HG03565 (cell line): ENCODE results near the gene BCDIN3D.

ENCODE experiments used
- ATAC-seq: cut with Tn5 transposase; IDR thresholded peaks from one replicate; pipeline ENCODE4 v1.9.1; 2021; ENCODE audit warnings: mild to moderate bottlenecking, moderate library complexity; ENCODE audit not compliant: unreplicated experiment

BCDIN3D gene

DNA sequence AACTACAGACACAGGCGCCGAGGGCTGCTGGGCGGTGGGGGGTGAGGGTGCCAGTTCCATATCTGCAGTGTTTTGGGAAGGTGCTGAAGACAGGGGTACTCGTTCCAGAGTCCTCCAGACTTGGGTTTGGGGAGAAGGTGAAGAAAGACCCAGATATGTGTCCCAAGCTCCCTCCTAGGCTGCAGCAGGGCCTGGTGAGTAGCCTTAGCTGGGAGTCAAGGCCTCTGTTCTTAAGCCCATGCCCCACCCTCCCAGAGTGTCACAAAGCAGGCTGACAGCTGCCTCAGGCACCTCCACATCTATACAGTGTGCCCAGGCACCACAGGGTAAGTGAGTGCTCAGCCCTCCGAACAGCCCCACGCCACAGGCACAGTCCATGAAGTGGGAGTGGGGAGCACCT, 19.0 kb downstream of the BCDIN3D start:
- no peak for ATAC-seq

DNA sequence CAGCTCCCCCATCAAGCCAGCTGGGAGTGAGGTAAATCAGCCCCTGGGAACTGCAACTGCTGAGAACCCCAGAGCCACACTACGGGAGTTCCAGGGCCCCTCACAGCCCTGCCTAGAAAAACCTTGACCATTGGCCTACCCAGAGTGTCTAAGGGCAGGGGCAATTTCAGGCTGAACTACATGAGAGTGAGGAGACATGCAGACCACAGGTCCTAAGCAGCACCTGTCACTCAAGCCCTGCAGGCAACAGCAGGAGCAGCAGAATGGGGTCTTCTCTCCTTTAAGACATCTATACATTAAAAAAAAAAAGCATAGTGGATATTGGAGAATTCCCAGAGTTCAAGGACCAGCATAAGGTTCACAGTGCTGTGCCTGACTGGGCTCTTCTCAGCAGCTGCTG, 19.6 kb downstream of the BCDIN3D start:
- ATAC-seq = no peak

DNA sequence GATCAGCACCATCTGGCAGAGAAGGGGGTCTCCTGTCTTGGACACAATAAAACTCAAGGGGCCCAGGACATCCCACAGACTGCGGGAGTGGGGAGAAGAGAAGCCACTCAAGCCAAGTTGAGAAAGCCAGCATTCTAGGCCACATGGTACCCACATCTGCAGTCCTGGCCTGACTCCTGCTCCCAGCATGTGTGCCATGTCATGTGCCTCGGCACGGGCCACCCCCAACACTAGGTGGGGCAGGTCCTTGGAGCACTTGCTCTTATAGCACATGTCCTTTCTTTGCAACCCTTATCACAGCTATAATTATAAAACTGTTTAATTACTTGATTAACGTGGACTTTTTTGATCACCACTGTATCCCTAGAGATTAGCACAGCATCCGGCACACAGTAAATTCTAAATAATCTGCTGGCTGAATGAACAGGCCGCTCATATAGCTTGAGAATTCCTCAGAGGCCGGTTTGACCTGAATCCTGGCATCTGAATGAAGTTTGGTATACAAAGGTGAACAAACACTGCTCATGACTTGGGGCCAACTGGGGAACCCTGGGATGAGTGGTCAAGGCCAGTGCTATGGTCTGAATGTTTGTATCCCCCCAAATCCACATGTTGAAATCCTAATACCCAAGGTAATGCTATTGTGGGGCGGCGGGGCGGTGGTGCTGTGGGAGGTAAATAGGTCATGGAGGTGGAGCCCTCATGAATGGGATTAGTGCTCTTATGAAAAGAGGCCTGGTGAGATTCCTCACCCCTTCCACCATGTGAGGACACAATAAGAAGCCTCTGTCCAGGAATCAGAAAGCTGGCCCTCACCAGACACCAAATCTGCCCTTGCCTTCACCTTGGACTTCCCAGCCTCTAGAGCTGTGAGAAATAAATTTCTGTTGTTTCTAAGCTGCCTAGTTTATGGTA, 21.3 kb downstream of the BCDIN3D start:
- ATAC-seq = no peak

DNA sequence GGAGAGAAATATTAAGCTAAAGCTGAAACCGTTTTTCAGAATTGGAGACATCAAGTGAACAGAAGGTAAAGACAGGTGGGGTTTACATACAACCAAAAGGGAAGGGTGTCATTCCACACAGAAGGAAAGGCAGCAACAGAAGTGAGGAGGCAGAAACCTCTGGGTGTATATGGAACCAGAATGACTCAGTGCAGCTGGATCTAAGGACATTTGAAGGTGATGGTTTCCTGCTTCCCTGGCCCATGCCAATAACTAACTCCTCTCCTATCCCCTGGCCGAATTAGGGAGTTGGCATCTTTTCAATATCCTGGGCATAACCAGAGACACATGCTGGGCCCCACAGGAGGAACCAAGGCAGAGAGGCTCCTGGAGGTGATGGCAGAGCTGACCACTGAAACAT, 23.1 kb downstream of the BCDIN3D start:
- no peak for ATAC-seq

DNA sequence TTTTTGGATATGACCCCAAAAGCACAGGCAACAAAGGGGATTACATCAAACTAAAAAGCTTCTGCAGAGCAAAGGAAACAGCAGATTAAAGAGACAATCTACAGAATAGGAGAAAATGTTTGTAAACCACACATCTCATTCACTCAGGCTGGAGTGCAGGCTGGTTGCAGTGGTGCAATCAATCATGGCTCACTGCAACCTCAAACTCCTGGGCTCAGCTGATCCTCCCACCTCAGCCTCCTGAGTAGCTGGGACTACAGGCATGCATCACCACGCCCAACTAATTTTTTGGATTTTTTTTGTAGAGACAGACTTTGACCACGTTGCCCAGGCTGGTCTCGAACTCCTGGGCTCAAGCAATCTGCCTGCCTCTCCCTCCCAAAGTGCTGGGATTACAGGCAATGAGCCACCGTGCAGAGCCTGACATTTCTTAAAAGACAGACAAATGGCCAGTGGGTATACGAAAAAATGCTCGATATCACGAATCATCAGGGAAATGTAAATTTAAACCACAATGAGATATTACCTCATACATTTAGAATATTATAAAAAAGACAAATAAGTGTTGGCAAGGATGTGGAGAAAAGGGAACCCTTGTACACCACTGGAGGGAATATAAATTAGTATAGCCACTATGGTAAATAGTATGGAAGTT, 24.5 kb downstream of the BCDIN3D start:
- no peak for ATAC-seq

DNA sequence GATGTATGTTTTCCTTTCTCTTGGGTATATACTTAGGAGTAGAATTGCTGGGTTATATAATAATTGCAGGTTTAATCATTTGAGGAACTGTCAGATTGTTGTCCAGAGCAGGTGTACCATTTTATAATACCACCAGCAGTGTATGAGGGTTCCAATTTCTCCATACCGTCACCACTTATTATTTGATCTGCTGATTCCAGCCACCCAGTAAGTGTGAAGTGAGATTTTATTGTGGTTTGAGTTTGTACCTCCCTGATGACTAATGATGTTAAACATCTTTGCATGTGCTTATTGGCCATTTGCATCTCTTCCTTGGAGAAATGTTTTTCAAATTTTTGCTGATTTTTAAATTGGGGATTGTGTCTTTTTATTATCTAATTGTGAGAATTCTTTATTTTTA, 29.8 kb downstream of the BCDIN3D start:
- ATAC-seq = no peak

DNA sequence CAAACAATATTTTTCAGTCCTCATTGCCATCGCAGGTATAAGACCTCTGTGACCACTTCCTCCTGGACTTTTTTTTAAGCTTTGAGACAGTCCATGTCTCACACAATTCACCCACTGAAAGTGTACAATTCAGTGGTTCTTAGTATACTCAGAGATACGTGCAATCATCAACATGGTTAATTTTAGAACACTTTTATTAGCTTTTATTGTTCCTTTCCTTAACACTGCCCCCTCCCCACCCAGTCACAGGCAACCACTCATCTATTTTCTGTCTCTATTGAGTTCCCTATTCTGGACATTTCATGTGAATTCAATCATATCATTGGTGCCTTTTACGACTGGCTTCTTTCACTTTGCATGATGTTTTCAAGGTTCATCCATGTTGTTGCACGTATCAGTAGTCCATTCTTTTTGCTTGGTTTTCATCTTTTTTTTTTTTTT, 30.9 kb downstream of the BCDIN3D start:
- ATAC-seq = no peak

DNA sequence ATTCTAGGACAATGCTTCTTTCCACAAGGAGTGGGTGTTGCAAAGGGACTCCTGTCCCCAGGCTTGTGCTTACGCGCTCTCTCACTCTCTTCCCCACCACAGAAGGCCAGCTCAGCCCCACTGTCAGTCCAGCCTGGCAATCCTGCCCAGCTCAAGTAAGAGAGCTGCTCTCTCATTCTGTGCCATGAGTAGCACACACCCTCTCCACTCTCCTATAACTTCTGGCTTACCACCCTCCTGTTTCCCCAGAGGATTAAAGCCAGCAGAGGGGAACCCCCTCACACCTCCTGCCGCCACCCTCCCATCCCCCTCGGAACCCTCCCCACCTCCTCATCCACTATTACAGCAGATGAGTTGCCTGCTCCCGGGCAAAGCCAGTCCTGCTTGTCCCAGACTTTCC, 31.8 kb downstream of the BCDIN3D start:
- ATAC-seq = no peak

DNA sequence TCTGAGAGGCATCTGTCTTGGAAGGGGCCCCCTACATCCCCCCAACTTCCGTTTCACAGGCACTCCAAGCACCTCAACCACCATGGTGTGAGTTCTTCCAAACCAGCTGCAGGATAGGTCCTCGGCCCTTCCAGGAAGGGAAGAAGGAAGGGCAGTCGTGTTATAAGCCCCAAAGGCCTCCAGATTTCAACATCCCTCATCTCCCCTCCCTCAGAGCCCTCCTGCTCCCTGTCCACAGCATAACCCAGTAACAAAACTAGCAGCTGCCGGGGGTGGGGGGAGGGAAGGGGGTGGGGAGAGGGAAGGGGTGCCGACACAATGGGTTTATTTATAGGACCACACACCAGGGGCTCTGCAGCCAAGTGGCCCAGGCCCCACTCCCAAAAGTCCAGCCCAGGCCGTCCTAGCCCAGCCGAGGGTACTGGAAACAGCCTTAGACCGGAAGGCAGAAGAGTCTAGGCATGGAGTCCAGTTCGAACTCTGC, 33.0 kb downstream of the BCDIN3D start:
- ATAC-seq = no peak

DNA sequence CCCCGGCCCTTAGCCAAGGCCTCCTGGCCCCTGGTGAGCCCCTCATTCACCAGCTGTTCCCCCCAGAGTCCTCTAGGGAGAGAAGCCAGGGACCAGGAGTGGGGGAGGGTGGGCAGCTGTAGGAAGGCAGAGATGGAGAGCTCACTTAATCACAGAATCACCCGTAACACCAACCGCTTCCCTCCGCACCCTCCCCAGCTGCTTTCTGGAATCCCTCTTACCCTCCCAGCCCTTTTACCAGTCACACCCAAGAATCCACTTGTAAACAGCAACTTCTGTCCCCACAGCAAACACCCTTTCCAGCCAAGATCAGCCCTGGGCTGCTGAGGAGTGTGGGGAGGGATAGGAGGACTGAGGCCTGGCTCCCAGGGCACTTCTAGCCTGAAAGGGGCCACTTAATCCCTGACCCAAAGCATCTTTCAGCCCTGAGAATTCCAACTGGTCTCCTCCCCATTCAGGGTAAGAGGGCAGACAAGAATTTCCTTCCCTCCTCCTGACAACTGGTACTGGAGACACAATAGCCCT, 33.5 kb downstream of the BCDIN3D start:
- ATAC-seq = no peak

DNA sequence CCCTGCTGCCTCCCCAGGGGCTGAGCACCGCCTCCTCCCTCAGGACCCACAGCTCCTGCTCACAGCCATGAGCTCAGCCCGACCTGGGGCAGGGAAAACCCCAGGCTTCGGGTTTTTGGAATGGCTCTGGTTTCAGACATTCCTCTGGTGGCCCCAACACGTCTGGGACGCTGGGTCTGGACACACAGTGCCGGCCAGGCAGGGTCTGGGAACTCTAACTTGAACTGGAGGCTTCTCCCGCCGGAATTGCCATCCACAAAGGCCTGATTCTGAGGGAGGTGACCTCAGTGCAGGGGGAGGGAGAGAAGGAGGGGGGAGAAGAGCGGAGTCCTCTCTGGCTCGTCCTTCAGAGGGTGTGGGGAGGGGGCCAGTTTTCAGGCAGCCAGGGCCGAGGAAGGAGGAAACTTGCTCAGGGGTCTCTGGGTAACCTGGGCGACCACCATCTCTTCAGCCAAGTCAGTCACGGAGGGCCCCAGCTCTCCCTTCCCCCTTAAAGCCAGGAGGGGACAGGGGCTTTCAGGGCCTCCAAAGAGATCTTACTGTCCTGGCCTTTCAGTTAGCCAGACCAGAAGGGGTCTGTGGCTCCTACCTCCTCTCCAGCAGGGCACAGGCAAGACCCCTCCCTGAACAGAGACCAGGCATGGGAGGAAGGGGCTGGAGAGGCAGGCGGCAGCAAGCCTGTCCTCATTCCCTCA, 34.1 kb downstream of the BCDIN3D start:
- ATAC-seq = no peak

DNA sequence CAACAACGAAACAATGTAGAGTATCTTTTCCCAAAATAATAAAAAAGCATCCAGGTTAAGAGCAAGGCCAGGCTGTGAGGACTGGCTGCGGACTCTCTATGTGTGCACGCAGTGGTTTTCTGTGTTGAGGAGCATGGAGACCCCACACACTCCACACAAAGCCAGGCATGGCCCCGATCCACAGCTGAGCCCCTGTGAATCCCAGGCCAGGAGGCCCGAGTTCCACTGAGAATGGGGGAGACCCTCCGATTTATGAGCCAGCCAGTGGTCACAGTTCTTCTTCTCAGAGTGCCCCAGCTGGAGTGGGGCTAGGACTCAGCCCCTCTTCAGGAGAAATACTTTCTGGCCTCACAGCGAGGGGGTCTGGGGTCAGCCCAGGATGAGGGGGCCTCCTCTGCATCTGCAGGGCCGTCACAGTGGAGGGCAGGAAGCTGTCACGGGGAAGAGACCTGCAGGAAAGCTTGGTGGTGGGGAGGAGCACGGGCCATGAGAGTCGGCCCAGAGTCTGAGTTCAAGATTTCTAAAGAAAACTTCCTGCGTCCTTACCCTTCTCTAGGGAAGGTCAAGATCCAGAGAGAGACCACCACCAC, 34.8 kb downstream of the BCDIN3D start:
- ATAC-seq = no peak

DNA sequence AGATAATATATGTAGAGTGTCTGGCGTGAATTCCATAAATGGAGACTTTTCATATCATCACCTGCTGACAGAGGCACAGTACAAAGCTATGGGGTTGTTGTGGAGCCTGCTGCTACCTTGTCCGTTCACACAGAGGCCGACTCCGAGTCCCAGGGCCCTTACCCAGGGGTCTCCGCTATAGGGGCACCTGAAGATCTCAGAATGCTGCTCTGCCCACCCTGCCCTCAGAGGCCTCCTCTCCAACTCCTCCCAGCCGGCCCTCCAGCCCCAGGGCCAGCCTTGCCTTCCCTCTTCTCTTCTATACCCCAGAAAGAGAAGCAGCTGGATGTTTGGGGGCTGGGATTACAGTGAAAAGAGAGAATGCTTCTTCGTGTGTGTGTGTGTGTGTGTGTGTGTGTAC, 36.0 kb downstream of the BCDIN3D start:
- no peak for ATAC-seq

DNA sequence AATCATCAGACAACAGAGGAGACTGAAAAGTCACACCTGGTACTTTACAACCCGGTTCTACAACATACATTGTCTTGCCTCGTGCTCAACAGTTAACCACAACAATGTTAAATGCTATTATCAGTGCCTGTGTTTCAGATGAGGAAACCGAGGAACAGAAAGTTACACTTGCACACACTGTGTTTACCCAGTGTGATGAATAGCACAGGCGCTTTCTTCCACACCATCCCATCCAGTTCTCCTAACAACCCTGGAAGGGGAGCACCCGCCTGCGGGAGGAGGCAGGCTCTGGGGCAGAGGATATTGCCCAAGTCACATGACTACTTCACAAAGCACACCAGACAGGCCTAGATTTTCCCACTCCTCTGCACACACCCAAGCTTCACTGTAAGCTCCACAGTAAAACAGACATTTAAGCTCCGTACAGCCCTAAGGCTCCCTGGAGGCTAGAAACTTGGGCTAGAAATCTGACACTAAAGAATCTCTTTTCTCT, 36.5 kb downstream of the BCDIN3D start:
- ATAC-seq = no peak

DNA sequence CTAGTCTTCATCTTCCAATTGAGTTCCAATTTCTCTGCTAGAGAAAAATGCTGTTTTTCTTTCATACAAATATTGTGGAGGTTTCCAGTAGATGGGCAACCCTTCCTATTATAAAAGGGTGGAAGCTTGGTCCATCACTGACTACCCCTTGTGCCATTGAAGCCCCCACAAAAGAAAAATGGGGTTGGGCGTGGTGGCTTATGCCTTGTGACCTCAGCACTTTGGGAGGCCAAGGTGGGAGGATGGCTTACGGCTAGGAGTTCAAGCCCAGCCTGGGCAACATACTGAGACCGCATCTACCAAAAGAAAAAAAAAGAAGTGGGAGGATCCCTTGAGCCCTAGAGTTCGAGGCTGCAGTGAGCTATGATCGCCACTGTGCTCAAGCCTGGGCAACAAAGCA, 37.5 kb downstream of the BCDIN3D start:
- no peak for ATAC-seq

DNA sequence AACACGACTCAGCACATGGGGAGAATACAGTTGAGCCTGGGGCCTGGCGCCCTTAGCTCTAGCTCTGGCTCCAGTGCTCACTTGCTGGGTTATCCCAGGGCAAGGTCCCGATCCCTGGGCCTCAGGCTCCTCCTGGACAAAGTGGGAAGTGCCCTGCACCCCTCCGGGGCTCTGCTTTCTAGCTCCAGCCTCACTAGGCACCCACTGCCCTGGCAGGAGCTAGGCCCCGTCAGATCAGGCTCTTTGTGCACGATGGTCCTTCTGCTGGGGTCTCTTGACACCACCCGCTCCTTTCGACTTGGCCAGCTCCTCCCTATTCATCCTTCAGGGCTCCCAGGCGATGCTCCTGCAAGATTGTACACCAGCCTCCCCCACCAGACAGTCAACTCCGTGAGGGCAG, 38.1 kb downstream of the BCDIN3D start:
- no peak for ATAC-seq

DNA sequence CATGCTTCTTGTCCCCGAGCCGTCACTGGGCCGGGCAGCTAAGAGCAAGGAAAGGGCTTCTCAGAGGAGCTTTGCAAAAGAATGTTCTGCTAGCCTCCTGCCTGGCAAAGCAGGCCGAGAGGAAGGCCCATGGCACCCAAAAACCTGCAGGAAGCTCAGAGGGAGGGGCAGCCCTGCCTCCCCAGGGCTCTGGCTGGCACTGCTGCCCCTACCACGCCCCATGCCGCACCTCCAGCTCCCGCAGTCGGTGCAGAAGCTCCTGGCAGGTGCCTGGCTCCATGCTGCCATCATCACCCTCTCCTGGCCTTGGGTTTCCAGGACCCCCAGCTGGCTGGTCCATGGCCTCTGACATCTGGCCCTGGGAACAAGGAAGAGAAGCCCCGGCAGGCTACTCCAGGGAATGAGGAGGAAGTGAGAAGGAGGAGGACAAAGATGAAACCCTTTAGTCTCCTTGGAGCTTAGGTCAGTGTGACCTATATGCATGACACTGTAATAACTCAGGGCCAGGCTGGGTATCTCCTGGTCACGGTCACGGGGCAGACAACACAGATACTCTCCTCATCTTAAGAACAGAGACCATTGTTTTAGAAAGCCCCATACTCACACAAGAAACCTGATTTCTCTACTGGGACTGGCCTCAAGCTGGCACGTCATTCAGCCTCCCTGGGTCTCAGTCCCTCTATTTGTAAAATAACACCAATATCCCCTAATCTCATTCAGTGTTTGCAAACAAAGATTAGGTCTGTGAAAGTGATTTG, 39.0 kb downstream of the BCDIN3D start:
- no peak for ATAC-seq

DNA sequence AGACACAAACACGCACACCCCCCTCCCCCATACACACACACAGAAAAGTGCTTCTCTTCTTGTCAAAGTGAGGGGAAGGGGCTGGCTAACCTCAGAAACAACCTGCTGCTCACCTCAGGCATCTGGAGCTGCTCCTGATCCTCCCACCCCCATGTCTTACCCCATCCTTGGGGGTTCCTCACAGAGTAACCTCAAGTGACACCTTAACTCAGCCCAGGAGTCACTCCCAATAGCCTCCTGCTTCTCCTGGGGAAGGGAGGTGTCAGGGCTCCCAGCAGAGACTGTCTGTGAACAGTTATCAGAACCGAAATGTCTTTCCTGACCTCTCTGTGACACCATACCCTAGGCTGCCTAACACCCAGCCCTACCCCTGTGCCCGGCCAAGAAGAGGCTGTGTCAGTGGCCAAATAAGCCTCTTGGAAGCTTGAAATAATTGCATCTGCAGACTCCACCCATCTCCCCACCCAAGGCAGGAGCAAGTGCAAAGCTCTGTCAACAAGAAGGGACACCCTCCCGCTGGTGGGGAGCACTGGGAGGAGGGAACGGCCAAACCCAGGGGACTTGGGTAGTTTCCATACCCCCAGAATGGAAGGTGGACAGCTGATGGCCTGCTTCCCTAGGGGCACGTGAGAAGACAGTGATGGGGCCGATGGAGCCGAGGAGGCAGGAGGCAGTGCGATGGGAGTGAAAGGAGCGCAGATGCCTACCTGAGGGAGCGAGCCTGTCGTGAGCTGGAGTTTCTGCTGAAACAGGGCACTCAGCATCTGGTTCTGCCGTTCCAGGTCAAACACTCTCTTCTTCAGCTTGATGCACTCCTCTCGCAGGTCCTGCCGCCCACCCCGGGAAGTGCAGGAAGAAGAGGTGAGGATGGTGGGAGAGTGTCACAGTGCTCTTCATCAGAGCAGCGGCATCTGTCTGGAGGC, 41.5 kb downstream of the BCDIN3D start:
- ATAC-seq = no peak
